ENCODE measurements around the gene DCDC1. TPM values are rescaled to one million over a fixed set of nuclear protein-coding genes. Genes with fewer than 3 reads are reported as not detected.
A peak's percentile ranks its signal among the peaks of the same experiment; 100 is the strongest.

Gene DCDC1
- total RNA-seq, 1 experiment from 2014 or later: 2.2 TPM

GRCh38 chr11:31233425-31233824 lies 136.1 kb downstream of the DCDC1 start:
- H3K79me2 ChIP-seq (ENCODE audit: low read depth): no peaks in the 10 kb centered on the region
- ChIA-PET POLR2A (ENCODE audit: unreplicated experiment) (no interaction called here), CTCF (interaction anchor here (0.6 to 1.0 kb wide), 2 partner anchors 126 to 164 kb away, joined by 3 to 6 read pairs; no protein-coding TSS in a partner anchor)
- H3K27ac ChIP-seq: no peak overlapping the region
- H4K20me1 ChIP-seq (ENCODE audit: insufficient read depth): 0 out of 2 replicates have a peak, but pooled peaks cover 3% of the 10 kb centered on the region
- H3K4me2 ChIP-seq: no peak overlapping the region
- DNase-seq: no peak
- H3K36me3 ChIP-seq (ENCODE audit: low read depth): no peaks in the 10 kb centered on the region
- H3K9me2 ChIP-seq (ENCODE audit: insufficient read depth): no peaks in the 10 kb centered on the region
- H3K4me3 ChIP-seq: no peak overlapping the region
- no peak overlapping the region for H2AFZ ChIP-seq
- intact Hi-C loops (cut with micrococcal nuclease; ENCODE audit: unreplicated experiment): loop anchor here (5.0 to 10.0 kb wide), 2 partner anchors 271 to 1061 kb away; no protein-coding TSS in a partner anchor
- TF ChIP-seq CTCF (conservative IDR thresholded peaks at IDR 0.05): peak; percentile 61
- no peak for TF ChIP-seq EZH2 (IDR thresholded peaks at IDR 0.05; ENCODE audit: low read depth)
- H3K9me3 ChIP-seq (ENCODE audit: insufficient read depth, low read depth): no peaks in the 10 kb centered on the region
- no peaks in the 10 kb centered on the region for H3K4me1 ChIP-seq (replicated peaks; ENCODE audit: insufficient read depth)
- no peaks in the 10 kb centered on the region for H3K27me3 ChIP-seq (ENCODE audit: insufficient read depth, low read depth)
- BruUV-seq (replicated peaks): no TSS peak
- no peaks in the 10 kb centered on the region for H3F3A ChIP-seq (ENCODE audit: insufficient read depth, low read depth)

DNA sequence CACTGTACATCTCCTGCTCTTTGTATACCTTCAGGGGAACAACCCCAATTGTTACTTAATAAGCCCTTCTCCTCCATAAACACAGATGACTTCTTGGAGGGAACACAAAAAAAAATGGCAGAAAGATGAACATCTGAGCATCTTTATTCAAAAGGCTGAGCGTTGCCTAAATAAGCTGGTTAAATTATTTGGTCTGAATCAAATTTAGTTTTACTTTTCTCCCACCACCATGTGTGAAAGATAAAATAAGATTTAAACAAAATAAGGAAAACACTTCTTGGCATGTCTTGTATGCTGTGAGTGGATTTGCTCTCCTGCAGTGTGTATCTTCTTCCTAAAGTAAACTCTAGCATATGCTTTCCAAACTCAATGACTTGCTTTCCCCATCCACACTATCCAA lies 137.9 kb downstream of the DCDC1 start:
- Histone ChIP-seq H3K4me2 (no peak overlapping the region), H3K27me3 (ENCODE audit: insufficient read depth, low read depth) (no peaks in the 10 kb centered on the region), H3K79me2 (ENCODE audit: low read depth) (no peaks in the 10 kb centered on the region), H3K36me3 (ENCODE audit: low read depth) (no peaks in the 10 kb centered on the region), H2AFZ (no peak overlapping the region), H3K4me1 (replicated peaks; ENCODE audit: insufficient read depth) (no peaks in the 10 kb centered on the region), H3K9me3 (ENCODE audit: insufficient read depth, low read depth) (no peaks in the 10 kb centered on the region), H3F3A (ENCODE audit: insufficient read depth, low read depth) (no peaks in the 10 kb centered on the region), H3K4me3 (no peak overlapping the region), H4K20me1 (ENCODE audit: insufficient read depth) (0 out of 2 replicates have a peak, but pooled peaks cover 5% of the 10 kb centered on the region), H3K27ac (no peak overlapping the region), H3K9me2 (ENCODE audit: insufficient read depth) (no peaks in the 10 kb centered on the region)
- no peak for DNase-seq
- ChIA-PET CTCF (no interaction called here), POLR2A (ENCODE audit: unreplicated experiment) (no interaction called here)
- TF ChIP-seq EZH2 (IDR thresholded peaks at IDR 0.05; ENCODE audit: low read depth) (no peak), CTCF (conservative IDR thresholded peaks at IDR 0.05) (no peak)
- intact Hi-C loops (cut with micrococcal nuclease; ENCODE audit: unreplicated experiment): loop anchor here (5.0 to 10.0 kb wide), 2 partner anchors 269 to 1063 kb away; no protein-coding TSS in a partner anchor
- no TSS peak for BruUV-seq (replicated peaks)

- no peaks in the 10 kb centered on the region for H4K20me1 ChIP-seq (ENCODE audit: insufficient read depth)
- no peak for DNase-seq
- CTCF ChIA-PET: no interaction called here
- no peaks in the 10 kb centered on the region for H3K79me2 ChIP-seq (ENCODE audit: low read depth)
- H2AFZ ChIP-seq: no peak overlapping the region
- BruUV-seq (replicated peaks): no TSS peak
- no peak overlapping the region for H3K4me3 ChIP-seq
- H3K36me3 ChIP-seq (ENCODE audit: low read depth): no peaks in the 10 kb centered on the region
- TF ChIP-seq CTCF (conservative IDR thresholded peaks at IDR 0.05): no peak
- no peak for TF ChIP-seq EZH2 (IDR thresholded peaks at IDR 0.05; ENCODE audit: low read depth)
- H3K9me3 ChIP-seq (ENCODE audit: insufficient read depth, low read depth): no peaks in the 10 kb centered on the region
- H3K27ac ChIP-seq: no peak overlapping the region
- POLR2A ChIA-PET (ENCODE audit: unreplicated experiment): no interaction called here
- intact Hi-C loops (cut with micrococcal nuclease; ENCODE audit: unreplicated experiment): no loop called here
- no peak overlapping the region for H3K4me2 ChIP-seq
- no peaks in the 10 kb centered on the region for H3K9me2 ChIP-seq (ENCODE audit: insufficient read depth)
- no peaks in the 10 kb centered on the region for H3K27me3 ChIP-seq (ENCODE audit: insufficient read depth, low read depth)
- no peaks in the 10 kb centered on the region for H3F3A ChIP-seq (ENCODE audit: insufficient read depth, low read depth)
- no peaks in the 10 kb centered on the region for H3K4me1 ChIP-seq (replicated peaks; ENCODE audit: insufficient read depth)
Observed at GRCh38 chr11:31218847-31219246, 150.7 kb downstream of the DCDC1 start.
